Keratinocyte (primary cell): ENCODE results near the gene SS18L1. TPM values are rescaled to one million over a fixed set of nuclear protein-coding genes. Genes with fewer than 3 reads are reported as not detected.
A peak's percentile ranks its signal among the peaks of the same experiment; 100 is the strongest.

Experiments used
- DNase-seq: peaks from one replicate; pipeline ENCODE4 v3.0.0-alpha.2; 2011; ENCODE audit warnings: low read depth, missing footprints, low spot score
- FAIRE-seq: peaks from 2 replicates; lab custom pipeline; 2011; peaks lifted over from hg19 to GRCh38; lab: Jason Lieb, UNC
- H2AFZ ChIP-seq: 2 replicates; pipeline ENCODE4 v1.6.0; 2012; ENCODE audit warnings: low read length, control low read depth, inconsistent platforms; ENCODE audit not compliant: control insufficient read depth
- H3K27ac ChIP-seq: 2 replicates; pipeline ENCODE4 v1.5.1; 2011; ENCODE audit warnings: low read length; ENCODE audit not compliant: control insufficient read depth, insufficient read depth
- H3K27me3 ChIP-seq: 3 replicates; pipeline ENCODE4 v1.6.0; 2011; ENCODE audit warnings: low read length; ENCODE audit not compliant: control insufficient read depth, insufficient read depth; ENCODE audit errors: extremely low read depth
- H3K36me3 ChIP-seq, 2 experiments: 2 replicates in 1 of 2; 3 replicates in 1 of 2; pipeline ENCODE4 v1.5.1; 2011; ENCODE audit warnings: low read length in 2 of 2, mild to moderate bottlenecking in 1 of 2; ENCODE audit not compliant: control insufficient read depth in 2 of 2, insufficient read depth in 2 of 2; ENCODE audit errors: extremely low read depth in 1 of 2
- H3K4me1 ChIP-seq: 3 replicates; pipeline ENCODE4 v1.5.1; 2011; ENCODE audit warnings: low read length; ENCODE audit not compliant: control insufficient read depth, insufficient read depth; ENCODE audit errors: extremely low read depth
- H3K4me2 ChIP-seq: 3 replicates; pipeline ENCODE4 v1.6.0; 2011; ENCODE audit warnings: low read depth, low read length; ENCODE audit not compliant: control insufficient read depth, insufficient read depth; ENCODE audit errors: extremely low read depth
- H3K4me3 ChIP-seq, 3 experiments: fragments of 200-600 bp in 1 of 3; sonication (generic) in 1 of 3; 2 replicates in 2 of 3; 3 replicates in 1 of 3; pipeline ENCODE4 v1.5.1; 2011 to 2016; ENCODE audit warnings: low read length in 3 of 3, mild to moderate bottlenecking in 3 of 3, control low read depth in 2 of 3, inconsistent platforms in 1 of 3, low read depth in 1 of 3, mixed read lengths in 1 of 3, mixed run types in 1 of 3, moderate library complexity in 1 of 3; ENCODE audit not compliant: control insufficient read depth in 2 of 3, insufficient read depth in 2 of 3; ENCODE audit errors: extremely low read depth in 1 of 3
- H3K79me2 ChIP-seq: 2 replicates; pipeline ENCODE4 v1.6.0; 2012; ENCODE audit warnings: low read length; ENCODE audit not compliant: control insufficient read depth, insufficient read depth
- H3K9ac ChIP-seq: 3 replicates; pipeline ENCODE4 v1.6.0; 2011; ENCODE audit warnings: low read length; ENCODE audit not compliant: control insufficient read depth, insufficient read depth; ENCODE audit errors: extremely low read depth
- H3K9me1 ChIP-seq: 3 replicates; pipeline ENCODE4 v1.6.0; 2011; ENCODE audit warnings: low read length; ENCODE audit not compliant: control insufficient read depth, insufficient read depth; ENCODE audit errors: extremely low read depth
- H3K9me3 ChIP-seq: 2 replicates; pipeline ENCODE4 v1.5.1; 2012; ENCODE audit warnings: low read depth, low read length; ENCODE audit not compliant: control insufficient read depth
- H4K20me1 ChIP-seq: 3 replicates; pipeline ENCODE4 v1.6.0; 2011; ENCODE audit warnings: low read length; ENCODE audit not compliant: control insufficient read depth, insufficient read depth; ENCODE audit errors: extremely low read depth
- EZH2 ChIP-seq: IDR thresholded peaks from one replicate; pipeline ENCODE4 v1.6.1; 2012; ENCODE audit warnings: inconsistent platforms, mild to moderate bottlenecking, low read length, moderate library complexity
- dilution Hi-C: fragments of 300-500 bp; cut with MboI; formaldehyde crosslinking; loops from one replicate; pipeline ENCODE4 v1.7.0; 2020; ENCODE audit warnings: low sequenced_read_pairs; ENCODE audit not compliant: extremely low pct_ligation_motif_present
- polyA plus RNA-seq, 5 experiments: library from polyadenylated mRNA; depleted of rRNA in 3 of 5; stranded (reverse) in 3 of 5; stranded (forward) in 1 of 5; unstranded in 1 of 5; fragments of >200 nt; gene quantifications; 1 replicate in 1 of 5; 2 replicates in 3 of 5; 3 replicates in 1 of 5; pipeline versions ENCODE4 v1.2.1 to v1.2.3, GENCODE V29; 2011 to 2012; ENCODE audit warnings: missing spikeins in 2 of 5, low read depth in 1 of 5, low replicate concordance in 1 of 5
- TF ChIP-seq, protein P1 (sequence below), 3 experiments: IDR thresholded peaks in 1 of 3; conservative IDR thresholded peaks in 1 of 3; optimal IDR thresholded peaks in 1 of 3; 2 replicates in 2 of 3; 3 replicates in 1 of 3; pipeline versions ENCODE3 to v1.5.1; 2011; ENCODE audit warnings: low read length in 3 of 3, mild to moderate bottlenecking in 3 of 3, moderate library complexity in 2 of 3, control low read depth in 1 of 3, inconsistent platforms in 1 of 3; ENCODE audit not compliant: insufficient read depth in 2 of 3; ENCODE audit errors: extremely low read depth in 1 of 3

Gene SS18L1
- polyA plus RNA-seq, 1 donor (not counting 4 experiments of a cell fraction or from before 2014, with no cell fraction given) = 9.4 TPM

- no peak for DNase-seq
- peaks cover 33 to 41% of the 10 kb centered on the region in 2 experiments for H3K36me3 ChIP-seq
Measured at GRCh38 chr20:62141397-62142251, 1.9 kb upstream of the SS18L1 start.

GRCh38 chr20:62142252-62143080, 1.1 kb upstream of the SS18L1 start:
- peak overlapping the region; percentile 79 for H3K27ac ChIP-seq
- peak overlapping the region; percentile 70 to 91 (median 79) for H3K4me3 ChIP-seq
- peaks cover 40% of the 10 kb centered on the region for H4K20me1 ChIP-seq
- DNase-seq = no peak
- H3K4me1 ChIP-seq = peaks cover 20% of the 10 kb centered on the region
- peaks cover 77% of the 10 kb centered on the region for H3K79me2 ChIP-seq
- H3K27me3 ChIP-seq = no peaks in the 10 kb centered on the region
- H3K4me2 ChIP-seq = peak overlapping the region; percentile 91
- H3K9ac ChIP-seq = peak overlapping the region; percentile 87
- H3K9me1 ChIP-seq = peaks cover 12% of the 10 kb centered on the region
- H2AFZ ChIP-seq = no peak overlapping the region
- peaks cover 27 to 38% of the 10 kb centered on the region in 2 experiments for H3K36me3 ChIP-seq
- FAIRE-seq = no peak
- H3K9me3 ChIP-seq = no peaks in the 10 kb centered on the region
- TF ChIP-seq, protein P1, sequence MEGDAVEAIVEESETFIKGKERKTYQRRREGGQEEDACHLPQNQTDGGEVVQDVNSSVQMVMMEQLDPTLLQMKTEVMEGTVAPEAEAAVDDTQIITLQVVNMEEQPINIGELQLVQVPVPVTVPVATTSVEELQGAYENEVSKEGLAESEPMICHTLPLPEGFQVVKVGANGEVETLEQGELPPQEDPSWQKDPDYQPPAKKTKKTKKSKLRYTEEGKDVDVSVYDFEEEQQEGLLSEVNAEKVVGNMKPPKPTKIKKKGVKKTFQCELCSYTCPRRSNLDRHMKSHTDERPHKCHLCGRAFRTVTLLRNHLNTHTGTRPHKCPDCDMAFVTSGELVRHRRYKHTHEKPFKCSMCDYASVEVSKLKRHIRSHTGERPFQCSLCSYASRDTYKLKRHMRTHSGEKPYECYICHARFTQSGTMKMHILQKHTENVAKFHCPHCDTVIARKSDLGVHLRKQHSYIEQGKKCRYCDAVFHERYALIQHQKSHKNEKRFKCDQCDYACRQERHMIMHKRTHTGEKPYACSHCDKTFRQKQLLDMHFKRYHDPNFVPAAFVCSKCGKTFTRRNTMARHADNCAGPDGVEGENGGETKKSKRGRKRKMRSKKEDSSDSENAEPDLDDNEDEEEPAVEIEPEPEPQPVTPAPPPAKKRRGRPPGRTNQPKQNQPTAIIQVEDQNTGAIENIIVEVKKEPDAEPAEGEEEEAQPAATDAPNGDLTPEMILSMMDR (optimal IDR thresholded peaks at IDR 0.05 in 1 of 3, IDR thresholded peaks at IDR 0.05 in 1 of 3, conservative IDR thresholded peaks at IDR 0.05 in 1 of 3; ENCODE audit: extremely low read depth in 1 of 3, insufficient read depth in 2 of 3, low read length in 3 of 3) = no peak
- no peak for TF ChIP-seq EZH2
- dilution Hi-C loops = no loop called here

More at GRCh38 chr20:62141397-62142251, 1.9 kb upstream of the SS18L1 start:
- peak overlapping the region; percentile 87 for H3K9ac ChIP-seq
- H3K4me1 ChIP-seq = peaks cover 20% of the 10 kb centered on the region
- H4K20me1 ChIP-seq = peaks cover 35% of the 10 kb centered on the region
- H3K4me3 ChIP-seq = peak overlapping the region; percentile 70 to 91 (median 79)
- peaks cover 69% of the 10 kb centered on the region for H3K79me2 ChIP-seq
- no peaks in the 10 kb centered on the region for H3K9me3 ChIP-seq
- dilution Hi-C loops = no loop called here
- H2AFZ ChIP-seq = no peak overlapping the region
- FAIRE-seq = no peak
- H3K27ac ChIP-seq = peak overlapping the region; percentile 79
- peak overlapping the region; percentile 91 for H3K4me2 ChIP-seq
- H3K27me3 ChIP-seq = no peaks in the 10 kb centered on the region
- H3K9me1 ChIP-seq = peaks cover 7% of the 10 kb centered on the region
- TF ChIP-seq, protein P1 (optimal IDR thresholded peaks at IDR 0.05 in 1 of 3, IDR thresholded peaks at IDR 0.05 in 1 of 3, conservative IDR thresholded peaks at IDR 0.05 in 1 of 3; ENCODE audit: extremely low read depth in 1 of 3, insufficient read depth in 2 of 3, low read length in 3 of 3) = peak; percentile 56 to 63 (median 58)
- TF ChIP-seq EZH2 = no peak
